CD4-positive, alpha-beta T cell (primary cell): ENCODE results near the gene SLC35B4. TPM values are rescaled to one million over a fixed set of nuclear protein-coding genes. Genes with fewer than 3 reads are reported as not detected.

ENCODE experiments used
- ATAC-seq: fragments of 200-7000 bp; cut with Tn5 transposase; one replicate; pipeline ENCODE4 v1.10.0; 2022; ENCODE audit warnings: mild to moderate bottlenecking; ENCODE audit not compliant: poor library complexity
- CTCF ChIA-PET: fragments of 350-600 bp; sonication (Branson Sonifier 250); formaldehyde crosslinking; loops from one replicate; lab custom pipeline; 2021; ENCODE audit warnings: antibody characterized with exemption, inconsistent platforms; lab: Charles Lee
- POLR2A ChIA-PET: fragments of 350-600 bp; sonication (Branson Sonifier 250); formaldehyde crosslinking; loops from one replicate; lab custom pipeline; 2021; ENCODE audit warnings: antibody characterized with exemption, inconsistent platforms; lab: Charles Lee
- DNase-seq, 14 experiments: peaks; one replicate each; pipeline ENCODE4 v3.0.0-alpha.2; 2013 to 2020; ENCODE audit warnings: mixed read lengths in 2 of 14
- H3K27ac ChIP-seq, 2 donors: one replicate each; pipeline versions ENCODE4 v1.5.1 to v1.7.0; 2013; ENCODE audit warnings: low read length in 2 of 2, low read depth in 1 of 2, mild to moderate bottlenecking in 1 of 2
- H3K27me3 ChIP-seq, 2 experiments: 1 replicate in 1 of 2; 2 replicates in 1 of 2; pipeline versions ENCODE4 v1.6.1 to v1.7.0; 2013; ENCODE audit warnings: low read length in 2 of 2, control low read depth in 1 of 2, mild to moderate bottlenecking in 1 of 2, moderate library complexity in 1 of 2; ENCODE audit not compliant: insufficient read depth in 2 of 2, control insufficient read depth in 1 of 2
- H3K36me3 ChIP-seq: one replicate; pipeline ENCODE4 v1.6.1; 2013; ENCODE audit warnings: low read length, control low read depth; ENCODE audit not compliant: insufficient read depth
- H3K4me1 ChIP-seq: one replicate; pipeline ENCODE4 v1.6.1; 2013; ENCODE audit warnings: low read length, control low read depth; ENCODE audit not compliant: insufficient read depth
- H3K4me3 ChIP-seq: one replicate; pipeline ENCODE4 v1.5.1; 2013; ENCODE audit warnings: mild to moderate bottlenecking, low read length, moderate library complexity
- H3K9me3 ChIP-seq, 2 experiments: 1 replicate in 1 of 2; 2 replicates in 1 of 2; pipeline versions ENCODE4 v1.6.1 to v1.7.0; 2013; ENCODE audit warnings: low read length in 2 of 2, mild to moderate bottlenecking in 2 of 2, control low read depth in 1 of 2, moderate library complexity in 1 of 2; ENCODE audit not compliant: control insufficient read depth in 1 of 2, insufficient read depth in 1 of 2
- H3K27ac Mint-ChIP-seq: one replicate; pipeline ENCODE4 v1.8.0; 2020; ENCODE audit warnings: mixed read lengths
- H3K27me3 Mint-ChIP-seq: one replicate; pipeline ENCODE4 v1.8.0; 2021; ENCODE audit warnings: mixed read lengths
- H3K36me3 Mint-ChIP-seq: one replicate; pipeline ENCODE4 v1.8.0; 2021; ENCODE audit warnings: low read depth, mixed read lengths
- H3K4me1 Mint-ChIP-seq: one replicate; pipeline ENCODE4 v1.8.0; 2021; ENCODE audit warnings: low read depth, mixed read lengths
- H3K4me3 Mint-ChIP-seq: one replicate; pipeline ENCODE4 v1.8.0; 2020; ENCODE audit warnings: mild to moderate bottlenecking, mixed read lengths
- H3K9me3 Mint-ChIP-seq: one replicate; pipeline ENCODE4 v1.8.0; 2020; ENCODE audit warnings: mixed read lengths
- intact Hi-C, 2 experiments: fragments of 100-400 bp; cut with DNase I in 1 of 2; cut with micrococcal nuclease in 1 of 2; formaldehyde crosslinking; loops; one replicate each; pipeline versions ENCODE4 v1.15.1 to v1.9.0; 2023 to 2025; cut with DNase I, micrococcal nuclease
- total RNA-seq, 174 experiments: library from RNA in 2 of 174; stranded (reverse) in 2 of 174; gene quantifications; one replicate each; pipeline ENCODE4 v1.2.3 and lab custom pipeline; 2021 to 2026
- TF ChIP-seq, protein P1 (sequence below): fragments of 200-600 bp; IDR thresholded peaks from one replicate; pipeline ENCODE4 v1.8.0; 2022; ENCODE audit warnings: antibody characterized with exemption, mild to moderate bottlenecking

The SLC35B4 gene
- total RNA-seq, 2 experiments from 2014 or later = 5.8 to 7.8 TPM

DNA sequence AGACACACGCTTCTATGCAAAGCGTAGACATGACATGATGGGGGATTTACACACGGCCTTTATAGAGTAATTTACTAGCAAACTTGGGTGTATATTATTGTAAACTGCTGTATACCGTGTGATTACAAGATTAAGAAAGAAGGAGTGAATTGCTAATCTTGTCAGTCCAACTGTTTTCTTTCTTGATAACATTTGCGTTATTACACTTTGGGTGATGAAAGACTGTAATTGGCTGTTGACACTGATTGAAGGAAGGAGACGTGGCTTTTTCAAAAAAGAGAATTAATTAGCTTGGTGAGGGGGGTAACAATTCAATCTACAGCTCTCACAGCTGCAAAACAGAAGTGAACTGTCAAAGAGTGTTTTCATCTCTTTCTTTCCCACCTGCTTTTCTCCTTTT lies 32.7 kb downstream of the SLC35B4 start:
- no peaks in the 10 kb centered on the region for H3K9me3 Mint-ChIP-seq
- TF ChIP-seq, protein P1, sequence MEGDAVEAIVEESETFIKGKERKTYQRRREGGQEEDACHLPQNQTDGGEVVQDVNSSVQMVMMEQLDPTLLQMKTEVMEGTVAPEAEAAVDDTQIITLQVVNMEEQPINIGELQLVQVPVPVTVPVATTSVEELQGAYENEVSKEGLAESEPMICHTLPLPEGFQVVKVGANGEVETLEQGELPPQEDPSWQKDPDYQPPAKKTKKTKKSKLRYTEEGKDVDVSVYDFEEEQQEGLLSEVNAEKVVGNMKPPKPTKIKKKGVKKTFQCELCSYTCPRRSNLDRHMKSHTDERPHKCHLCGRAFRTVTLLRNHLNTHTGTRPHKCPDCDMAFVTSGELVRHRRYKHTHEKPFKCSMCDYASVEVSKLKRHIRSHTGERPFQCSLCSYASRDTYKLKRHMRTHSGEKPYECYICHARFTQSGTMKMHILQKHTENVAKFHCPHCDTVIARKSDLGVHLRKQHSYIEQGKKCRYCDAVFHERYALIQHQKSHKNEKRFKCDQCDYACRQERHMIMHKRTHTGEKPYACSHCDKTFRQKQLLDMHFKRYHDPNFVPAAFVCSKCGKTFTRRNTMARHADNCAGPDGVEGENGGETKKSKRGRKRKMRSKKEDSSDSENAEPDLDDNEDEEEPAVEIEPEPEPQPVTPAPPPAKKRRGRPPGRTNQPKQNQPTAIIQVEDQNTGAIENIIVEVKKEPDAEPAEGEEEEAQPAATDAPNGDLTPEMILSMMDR = no peak
- H3K27me3 Mint-ChIP-seq = peaks cover 31% of the 10 kb centered on the region
- no peaks in the 10 kb centered on the region for H3K36me3 ChIP-seq
- no peaks in the 10 kb centered on the region for H3K36me3 Mint-ChIP-seq
- CTCF ChIA-PET = no interaction called here
- no peaks in the 10 kb centered on the region for H3K27me3 ChIP-seq
- no peaks in the 10 kb centered on the region for H3K4me1 Mint-ChIP-seq
- no peak overlapping the region for H3K27ac ChIP-seq
- H3K27ac Mint-ChIP-seq = no peak overlapping the region
- no peak overlapping the region for H3K4me3 ChIP-seq
- ATAC-seq (no peak), DNase-seq (no peak)
- H3K4me3 Mint-ChIP-seq = no peak overlapping the region
- intact Hi-C loops = no loop called here
- H3K4me1 ChIP-seq = no peaks in the 10 kb centered on the region
- POLR2A ChIA-PET = no interaction called here
- no peaks in the 10 kb centered on the region for H3K9me3 ChIP-seq

DNA sequence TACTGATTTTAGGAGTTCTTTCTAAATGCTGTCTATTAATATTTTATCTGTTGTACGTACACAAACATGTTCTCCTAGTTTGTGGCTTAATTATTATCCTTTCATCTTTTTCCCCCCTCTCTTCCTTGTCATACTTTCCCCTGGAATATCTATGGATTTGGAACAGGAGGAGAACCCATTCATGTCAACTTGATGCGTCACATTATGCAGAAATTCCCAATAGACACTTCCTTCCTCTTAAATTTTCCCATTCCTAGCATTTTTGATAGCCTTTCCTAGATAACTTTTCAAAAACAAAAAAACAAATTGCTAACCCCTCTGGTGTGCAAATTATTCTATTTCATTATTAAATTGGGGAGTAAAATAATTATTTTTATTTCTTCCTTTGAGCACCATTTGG lies 36.2 kb downstream of the SLC35B4 start:
- ATAC-seq (no peak), DNase-seq (no peak)
- no peak overlapping the region for H3K4me3 ChIP-seq
- no peak overlapping the region for H3K27ac Mint-ChIP-seq
- TF ChIP-seq, protein P1 = no peak
- H3K4me1 Mint-ChIP-seq = no peaks in the 10 kb centered on the region
- ChIA-PET CTCF (no interaction called here), POLR2A (no interaction called here)
- no peaks in the 10 kb centered on the region for H3K36me3 Mint-ChIP-seq
- no peaks in the 10 kb centered on the region for H3K9me3 Mint-ChIP-seq
- peaks cover 53% of the 10 kb centered on the region for H3K27me3 Mint-ChIP-seq
- peaks cover 5 to 14% of the 10 kb centered on the region in 2 experiments for H3K27me3 ChIP-seq
- no peaks in the 10 kb centered on the region for H3K36me3 ChIP-seq
- H3K4me1 ChIP-seq = no peaks in the 10 kb centered on the region
- H3K27ac ChIP-seq = no peak overlapping the region
- intact Hi-C loops = no loop called here
- no peak overlapping the region for H3K4me3 Mint-ChIP-seq
- H3K9me3 ChIP-seq = no peaks in the 10 kb centered on the region

DNA sequence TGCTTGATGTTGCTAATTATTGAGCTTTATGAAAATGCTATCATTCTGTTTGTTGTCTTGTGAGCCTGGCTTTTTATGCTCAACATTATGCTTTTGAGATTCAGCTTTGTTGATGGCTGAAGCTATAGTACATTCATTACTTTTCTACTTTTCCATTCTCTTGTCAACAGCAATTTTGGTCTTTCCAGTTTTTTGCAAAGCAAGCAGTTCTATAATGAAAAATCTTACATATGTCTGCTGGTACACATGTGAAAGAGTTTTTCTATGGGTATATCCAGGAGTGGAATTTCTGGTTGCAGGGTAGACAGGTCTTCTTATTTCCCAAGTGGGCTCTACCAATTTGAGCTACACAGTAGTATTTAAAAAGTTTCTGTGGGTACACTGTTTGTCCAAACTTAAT lies 36.8 kb downstream of the SLC35B4 start:
- Mint-ChIP-seq H3K36me3 (no peaks in the 10 kb centered on the region), H3K4me3 (no peak overlapping the region), H3K27ac (no peak overlapping the region), H3K4me1 (no peaks in the 10 kb centered on the region), H3K9me3 (no peaks in the 10 kb centered on the region), H3K27me3 (peaks cover 59% of the 10 kb centered on the region)
- intact Hi-C loops = no loop called here
- no peak for ATAC-seq
- no peak for DNase-seq
- POLR2A ChIA-PET = no interaction called here
- Histone ChIP-seq H3K9me3 (no peaks in the 10 kb centered on the region), H3K4me1 (no peaks in the 10 kb centered on the region), H3K27ac (no peak overlapping the region), H3K27me3 (peaks cover 5 to 14% of the 10 kb centered on the region in 2 experiments), H3K4me3 (no peak overlapping the region), H3K36me3 (no peaks in the 10 kb centered on the region)
- TF ChIP-seq, protein P1 = no peak
- CTCF ChIA-PET = interaction anchor here (0.9 kb wide), 1 partner anchor 12 kb away, joined by 3 read pairs; no protein-coding TSS in a partner anchor
